ENCODE data around the gene DENND1A.

DENND1A gene

DNA sequence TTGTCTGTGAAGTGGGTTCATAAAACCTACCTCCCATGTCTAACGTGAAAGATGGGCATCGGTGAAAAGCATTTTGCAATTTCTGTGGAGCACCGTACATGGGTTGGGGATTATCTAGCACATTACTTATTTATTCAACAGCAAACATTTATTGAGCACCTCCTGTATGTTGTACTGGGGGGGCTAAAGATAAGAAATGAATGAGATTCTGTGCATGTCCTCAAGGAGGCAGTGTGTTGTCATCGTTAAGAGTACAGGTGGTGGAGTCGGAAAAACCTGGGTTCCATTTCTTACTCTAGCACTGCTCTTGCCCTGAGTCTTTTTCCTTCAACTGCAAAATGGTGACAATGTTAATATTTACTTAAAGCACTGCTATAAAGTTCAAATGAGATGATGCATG, 30.4 kb upstream of the DENND1A start:
- Histone ChIP-seq H3K4me2 (ENCODE audit: low read length) (no peak overlapping the region), H3K36me3 (ENCODE audit: insufficient read depth, low read length) (no peaks in the 10 kb centered on the region)

DNA sequence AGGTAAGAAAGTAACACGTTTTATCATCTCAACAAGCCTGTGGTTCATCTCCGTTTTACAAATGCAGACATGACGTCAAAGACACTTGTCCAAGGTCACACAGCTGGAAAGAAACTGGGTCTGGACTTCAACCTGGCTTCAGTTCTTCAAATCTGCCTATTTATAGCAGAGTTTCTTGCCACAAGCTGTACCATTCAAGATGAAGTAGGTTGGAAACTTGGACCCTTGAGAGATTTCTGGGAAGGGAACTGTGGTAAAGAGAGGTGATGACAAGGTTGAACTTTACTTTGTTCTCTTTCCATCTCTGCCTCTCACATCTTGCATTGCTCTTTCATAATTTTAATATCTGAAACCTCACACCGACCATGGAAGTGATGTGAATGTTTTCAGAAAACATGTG, 29.9 kb upstream of the DENND1A start:
- no peaks in the 10 kb centered on the region for H3K4me1 ChIP-seq (ENCODE audit: control insufficient read depth, insufficient read depth, low read length)
- no peaks in the 10 kb centered on the region for H3K36me3 ChIP-seq (ENCODE audit: insufficient read depth, low read length)
- H3K4me2 ChIP-seq (ENCODE audit: low read length) = no peak overlapping the region
- peaks cover 47% of the 10 kb centered on the region for H3K27me3 ChIP-seq (ENCODE audit: control insufficient read depth, insufficient read depth, low read length)
- H3K9me3 ChIP-seq (replicated peaks; ENCODE audit: low read length) = no peaks in the 10 kb centered on the region
- H3K9ac ChIP-seq (ENCODE audit: low read depth, low read length) = no peak overlapping the region
- H3K4me3 ChIP-seq (ENCODE audit: low read length) = no peak overlapping the region

More for the DNA sequence above, 30.4 kb upstream of the DENND1A start:
- H3K27me3 ChIP-seq (ENCODE audit: control insufficient read depth, insufficient read depth, low read length) = peaks cover 52% of the 10 kb centered on the region
- H3K4me3 ChIP-seq (ENCODE audit: low read length) = no peak overlapping the region
- no peak overlapping the region for H3K9ac ChIP-seq (ENCODE audit: low read depth, low read length)
- H3K4me1 ChIP-seq (ENCODE audit: control insufficient read depth, insufficient read depth, low read length) = no peaks in the 10 kb centered on the region
- no peaks in the 10 kb centered on the region for H3K9me3 ChIP-seq (replicated peaks; ENCODE audit: low read length)

DNA sequence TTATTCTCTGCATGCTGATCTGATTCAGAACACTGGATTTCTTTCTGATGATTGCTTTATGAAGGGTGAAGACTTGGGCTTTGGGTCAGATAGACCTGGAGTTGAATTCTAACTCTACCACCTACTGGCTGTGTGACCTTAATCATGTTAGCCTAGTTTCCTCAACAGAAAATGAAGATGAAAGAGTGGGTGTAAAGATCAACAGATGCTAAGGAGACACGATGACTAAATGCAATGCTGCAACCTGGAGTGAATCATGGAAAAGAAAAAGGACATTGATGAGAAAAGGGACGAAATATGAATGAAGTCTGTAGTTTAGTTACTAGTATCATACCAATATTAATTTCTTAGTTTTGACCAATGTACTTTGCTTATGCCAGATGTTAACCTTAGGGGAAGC, 27.8 kb upstream of the DENND1A start:
- H3K36me3 ChIP-seq (ENCODE audit: insufficient read depth, low read length) = no peaks in the 10 kb centered on the region
- no peaks in the 10 kb centered on the region for H3K4me1 ChIP-seq (ENCODE audit: control insufficient read depth, insufficient read depth, low read length)
- H3K4me3 ChIP-seq (ENCODE audit: low read length) = no peak overlapping the region
- H3K9me3 ChIP-seq (replicated peaks; ENCODE audit: low read length) = no peaks in the 10 kb centered on the region
- no peak overlapping the region for H3K4me2 ChIP-seq (ENCODE audit: low read length)
- peaks cover 49% of the 10 kb centered on the region for H3K27me3 ChIP-seq (ENCODE audit: control insufficient read depth, insufficient read depth, low read length)
- H3K9ac ChIP-seq (ENCODE audit: low read depth, low read length) = no peak overlapping the region

DNA sequence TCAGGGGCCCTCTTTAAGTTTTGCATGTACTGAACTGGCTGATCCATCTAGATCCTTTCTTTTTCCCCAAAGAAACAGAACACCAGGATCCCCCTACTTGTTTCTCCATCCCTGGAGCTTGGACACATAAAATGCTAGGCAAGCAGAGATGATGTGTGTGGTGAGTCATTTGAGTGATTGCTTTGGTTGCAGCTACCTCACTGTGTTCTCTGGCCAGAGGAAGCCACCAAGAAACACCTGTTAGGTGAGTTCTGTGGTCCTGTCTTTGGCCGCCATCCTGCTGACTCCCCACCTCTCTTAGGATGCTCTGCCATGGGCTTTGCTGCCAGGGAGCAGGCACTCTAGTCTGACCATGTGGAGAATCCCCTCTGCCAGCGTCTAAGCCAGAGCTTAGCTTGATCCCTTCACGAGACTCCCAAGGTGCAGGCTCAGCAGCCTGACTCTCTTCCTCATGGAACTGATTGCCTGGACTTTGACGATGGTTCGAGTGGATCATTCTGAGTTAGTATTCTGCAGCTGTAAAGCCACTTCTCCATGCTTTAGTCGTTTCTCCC, 27.3 kb upstream of the DENND1A start:
- H3K9me3 ChIP-seq (replicated peaks; ENCODE audit: low read length) = no peaks in the 10 kb centered on the region
- H3K4me1 ChIP-seq (ENCODE audit: control insufficient read depth, insufficient read depth, low read length) = no peaks in the 10 kb centered on the region
- H3K4me2 ChIP-seq (ENCODE audit: low read length) = no peak overlapping the region
- no peaks in the 10 kb centered on the region for H3K36me3 ChIP-seq (ENCODE audit: insufficient read depth, low read length)
- H3K27me3 ChIP-seq (ENCODE audit: control insufficient read depth, insufficient read depth, low read length) = peaks cover 51% of the 10 kb centered on the region
- H3K4me3 ChIP-seq (ENCODE audit: low read length) = no peak overlapping the region
- no peak overlapping the region for H3K9ac ChIP-seq (ENCODE audit: low read depth, low read length)

DNA sequence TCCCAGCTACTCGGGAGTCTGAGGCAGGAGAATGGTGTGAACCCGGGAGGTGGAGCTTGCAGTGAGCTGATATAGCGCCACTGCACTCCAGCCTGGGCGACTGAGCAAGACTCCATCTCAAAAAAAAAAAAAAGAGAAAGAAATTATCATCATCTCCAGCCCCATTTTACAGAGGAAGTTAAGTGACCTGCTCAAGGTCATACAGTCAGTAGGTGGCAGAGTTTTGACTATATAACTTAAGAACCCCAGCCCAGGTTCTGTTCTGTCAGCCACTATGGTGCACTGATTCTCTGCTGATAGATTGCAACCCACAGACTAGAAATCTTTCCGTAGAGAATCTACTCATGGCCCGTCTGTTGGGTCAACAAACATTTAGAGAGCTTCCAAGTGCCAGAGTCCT, 25.7 kb upstream of the DENND1A start:
- Histone ChIP-seq H3K4me2 (ENCODE audit: low read length) (no peak overlapping the region), H3K4me1 (ENCODE audit: control insufficient read depth, insufficient read depth, low read length) (no peaks in the 10 kb centered on the region), H3K4me3 (ENCODE audit: low read length) (no peak overlapping the region), H3K9me3 (replicated peaks; ENCODE audit: low read length) (no peaks in the 10 kb centered on the region), H3K27me3 (ENCODE audit: control insufficient read depth, insufficient read depth, low read length) (peaks cover 50% of the 10 kb centered on the region), H3K9ac (ENCODE audit: low read depth, low read length) (no peak overlapping the region), H3K36me3 (ENCODE audit: insufficient read depth, low read length) (no peaks in the 10 kb centered on the region)

DNA sequence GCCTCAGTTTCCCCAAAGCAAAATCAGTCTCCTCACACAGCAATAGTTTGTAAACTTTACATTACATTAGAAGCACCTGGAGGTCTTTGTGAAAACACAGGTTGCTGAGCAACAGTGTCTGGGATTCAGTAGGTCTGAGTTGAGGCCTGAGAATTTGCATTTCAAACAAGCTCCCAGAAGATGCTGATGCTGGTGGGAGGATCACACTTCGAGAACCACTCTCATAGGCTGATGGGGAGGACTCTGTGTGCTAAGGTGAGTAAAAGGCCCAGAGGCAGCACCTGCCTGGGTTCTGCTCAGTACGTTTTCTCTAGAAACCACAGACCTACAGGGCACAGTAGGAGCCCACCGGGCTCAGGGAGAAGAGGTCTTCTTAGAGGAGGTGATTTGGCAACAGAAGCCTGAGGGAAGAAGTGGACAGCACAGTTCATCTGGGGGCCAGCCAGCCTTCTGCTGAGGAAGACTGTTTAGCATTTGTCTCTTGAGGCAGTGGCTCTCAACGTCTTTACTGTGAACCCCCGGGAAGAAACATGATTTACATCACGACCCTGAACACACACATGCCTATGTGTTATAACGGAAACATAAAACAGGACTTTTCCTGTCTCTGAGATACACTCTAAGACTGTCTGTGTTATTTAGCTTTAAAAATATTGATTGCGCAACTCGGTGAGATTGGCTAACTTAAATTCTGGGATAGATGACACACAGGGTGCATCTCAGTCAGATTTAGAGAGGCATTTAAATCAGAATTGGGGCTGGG, 24.8 kb upstream of the DENND1A start:
- Histone ChIP-seq H3K9me3 (replicated peaks; ENCODE audit: low read length) (no peaks in the 10 kb centered on the region), H3K9ac (ENCODE audit: low read depth, low read length) (no peak overlapping the region), H3K36me3 (ENCODE audit: insufficient read depth, low read length) (no peaks in the 10 kb centered on the region), H3K4me1 (ENCODE audit: control insufficient read depth, insufficient read depth, low read length) (no peaks in the 10 kb centered on the region), H3K27me3 (ENCODE audit: control insufficient read depth, insufficient read depth, low read length) (peaks cover 46% of the 10 kb centered on the region), H3K4me2 (ENCODE audit: low read length) (no peak overlapping the region), H3K4me3 (ENCODE audit: low read length) (no peak overlapping the region)

DNA sequence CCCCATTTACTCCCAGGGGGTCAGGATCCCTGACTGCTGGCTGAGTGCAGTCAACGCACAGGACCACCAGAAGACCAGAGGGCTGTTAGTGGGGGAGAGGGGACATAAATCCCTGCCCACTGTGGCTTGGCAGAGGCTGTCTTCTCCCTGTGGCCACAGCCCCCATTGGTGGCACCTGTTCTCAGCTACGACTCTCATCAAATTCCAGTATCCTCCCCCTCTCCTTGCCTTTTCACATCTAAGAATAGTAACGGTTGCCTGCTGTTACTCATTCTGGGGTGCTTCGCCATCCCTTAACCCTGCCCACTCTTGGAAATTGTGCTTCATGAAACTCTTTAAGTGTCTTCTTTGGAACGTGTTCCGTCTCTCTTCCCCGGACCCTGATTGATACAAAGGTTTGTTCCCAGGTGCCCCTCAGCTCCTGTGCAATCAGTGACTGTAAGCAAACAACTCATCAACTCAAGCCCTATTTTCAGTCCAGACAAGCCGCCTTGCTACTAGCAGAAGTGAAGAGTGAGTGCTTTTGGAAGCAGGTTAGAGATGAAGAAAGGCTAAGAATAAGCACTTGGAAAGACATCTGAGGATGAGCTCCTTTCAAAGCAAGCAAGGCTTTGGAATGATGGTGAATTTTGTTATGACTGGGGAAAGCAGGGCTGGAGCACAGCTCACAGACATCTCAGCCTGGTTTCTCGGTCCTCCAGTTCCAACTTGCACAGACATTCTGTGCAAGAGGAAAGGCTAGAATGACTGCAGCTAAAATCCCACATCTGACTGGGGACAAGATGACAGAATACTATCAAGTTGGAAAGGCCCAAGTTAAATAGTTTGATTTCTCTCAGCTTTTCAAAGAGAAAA, 22.9 kb upstream of the DENND1A start:
- Histone ChIP-seq H3K4me2 (ENCODE audit: low read length) (no peak overlapping the region), H3K9ac (ENCODE audit: low read depth, low read length) (no peak overlapping the region), H3K4me1 (ENCODE audit: control insufficient read depth, insufficient read depth, low read length) (no peaks in the 10 kb centered on the region), H3K36me3 (ENCODE audit: insufficient read depth, low read length) (no peaks in the 10 kb centered on the region), H3K9me3 (replicated peaks; ENCODE audit: low read length) (no peaks in the 10 kb centered on the region), H3K4me3 (ENCODE audit: low read length) (no peak overlapping the region), H3K27me3 (ENCODE audit: control insufficient read depth, insufficient read depth, low read length) (peaks cover 30% of the 10 kb centered on the region)

DNA sequence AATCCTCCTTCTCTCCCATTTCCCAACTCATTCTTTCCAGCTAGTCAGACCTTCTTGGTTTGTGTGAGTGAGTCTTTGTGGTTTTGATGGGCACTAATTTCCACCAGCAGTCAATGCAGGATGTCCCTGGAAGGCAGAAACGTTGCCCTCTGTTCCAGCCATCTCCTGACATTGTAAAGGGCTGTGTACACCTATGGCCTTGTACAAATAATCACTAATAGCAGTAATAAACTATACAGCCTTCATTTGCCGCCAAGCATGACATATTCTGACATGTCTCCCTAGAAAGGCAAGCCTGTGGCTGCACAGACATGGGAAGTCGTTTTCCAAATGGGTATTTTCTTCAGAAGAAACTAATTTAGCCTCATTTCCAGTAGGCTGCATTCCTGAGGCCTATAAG, 18.4 kb upstream of the DENND1A start:
- Histone ChIP-seq H3K4me3 (ENCODE audit: low read length) (no peak overlapping the region), H3K9ac (ENCODE audit: low read depth, low read length) (no peak overlapping the region), H3K4me1 (ENCODE audit: control insufficient read depth, insufficient read depth, low read length) (no peaks in the 10 kb centered on the region), H3K4me2 (ENCODE audit: low read length) (no peak overlapping the region), H3K9me3 (replicated peaks; ENCODE audit: low read length) (no peaks in the 10 kb centered on the region), H3K36me3 (ENCODE audit: insufficient read depth, low read length) (no peaks in the 10 kb centered on the region), H3K27me3 (ENCODE audit: control insufficient read depth, insufficient read depth, low read length) (peaks cover 29% of the 10 kb centered on the region)

DNA sequence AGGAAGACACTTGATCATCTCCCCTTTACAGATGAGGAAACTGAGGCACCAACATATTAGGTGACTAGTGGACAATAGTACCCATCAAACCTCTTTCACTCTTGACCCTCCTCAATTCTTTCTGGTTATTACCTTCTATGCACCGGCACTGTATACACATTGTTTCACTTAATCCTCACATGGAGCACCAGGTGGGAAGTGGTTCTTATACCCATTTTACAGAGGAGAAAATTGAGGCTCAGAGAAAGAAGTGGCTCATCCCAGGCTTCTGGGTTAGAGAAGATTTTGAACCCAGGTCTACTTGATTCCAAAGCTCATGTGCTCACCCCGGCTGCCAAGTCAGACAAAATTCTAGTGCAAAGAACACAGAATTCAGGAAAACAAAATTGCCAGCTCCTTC, 17.4 kb upstream of the DENND1A start:
- no peaks in the 10 kb centered on the region for H3K36me3 ChIP-seq (ENCODE audit: insufficient read depth, low read length)
- H3K4me3 ChIP-seq (ENCODE audit: low read length) = no peak overlapping the region
- H3K9me3 ChIP-seq (replicated peaks; ENCODE audit: low read length) = no peaks in the 10 kb centered on the region
- no peak overlapping the region for H3K4me2 ChIP-seq (ENCODE audit: low read length)
- no peaks in the 10 kb centered on the region for H3K4me1 ChIP-seq (ENCODE audit: control insufficient read depth, insufficient read depth, low read length)
- no peak overlapping the region for H3K9ac ChIP-seq (ENCODE audit: low read depth, low read length)
- peaks cover 22% of the 10 kb centered on the region for H3K27me3 ChIP-seq (ENCODE audit: control insufficient read depth, insufficient read depth, low read length)

DNA sequence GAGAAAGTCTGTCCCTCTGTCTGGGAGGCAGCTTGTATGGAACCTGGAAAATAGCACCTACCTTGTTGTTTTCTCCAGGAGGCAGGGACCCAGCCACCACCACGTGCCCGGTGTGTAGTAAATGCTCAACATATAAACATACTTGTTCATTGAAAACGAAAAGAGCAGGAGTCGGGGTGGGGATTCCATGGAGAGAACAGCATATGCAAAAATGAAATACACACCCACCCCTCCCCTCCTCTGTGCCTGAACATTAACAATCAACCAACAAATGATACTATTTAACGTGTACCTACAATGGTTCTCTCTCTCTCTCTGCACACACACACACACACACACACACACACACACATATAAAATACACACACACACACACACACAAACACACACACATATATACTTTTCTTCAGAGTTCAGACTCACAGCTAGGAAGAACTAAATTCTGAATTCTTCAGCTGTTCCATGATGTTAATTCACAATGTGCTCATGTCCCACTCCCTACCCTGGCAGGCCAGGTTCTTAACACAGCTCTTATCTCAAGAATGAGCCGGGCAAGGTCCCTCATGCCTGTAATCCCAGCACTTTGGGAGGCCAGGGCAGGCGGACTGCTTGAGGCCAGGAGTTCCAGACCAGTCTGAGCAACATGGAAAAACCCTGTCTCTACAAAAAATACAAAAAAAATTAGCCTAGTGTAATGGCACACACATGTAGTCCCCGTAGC, 16.3 kb upstream of the DENND1A start:
- Histone ChIP-seq H3K27me3 (ENCODE audit: control insufficient read depth, insufficient read depth, low read length) (peaks cover 22% of the 10 kb centered on the region), H3K9ac (ENCODE audit: low read depth, low read length) (no peak overlapping the region), H3K4me2 (ENCODE audit: low read length) (no peak overlapping the region), H3K4me1 (ENCODE audit: control insufficient read depth, insufficient read depth, low read length) (no peaks in the 10 kb centered on the region), H3K36me3 (ENCODE audit: insufficient read depth, low read length) (no peaks in the 10 kb centered on the region), H3K9me3 (replicated peaks; ENCODE audit: low read length) (no peaks in the 10 kb centered on the region), H3K4me3 (ENCODE audit: low read length) (no peak overlapping the region)

DNA sequence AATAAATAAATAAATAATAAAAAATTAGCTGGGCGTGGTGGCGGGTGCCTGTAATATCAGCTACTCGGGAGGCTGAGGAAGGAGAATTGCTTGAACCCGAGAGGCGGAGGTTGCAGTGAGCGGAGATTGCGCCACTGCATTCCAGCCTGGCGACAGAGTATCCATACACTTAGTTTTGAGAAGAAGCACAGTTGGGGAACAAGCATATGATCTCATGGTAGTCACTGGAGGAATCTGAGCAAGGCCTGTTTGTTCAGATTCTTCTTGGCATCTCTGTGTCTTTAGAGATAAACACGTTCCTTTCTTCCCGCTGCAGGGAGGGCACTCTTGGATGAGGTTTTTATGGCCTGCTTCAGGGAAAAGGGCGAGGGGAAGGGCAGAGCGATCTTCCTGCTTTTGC, 15.6 kb upstream of the DENND1A start:
- Histone ChIP-seq H3K4me1 (ENCODE audit: control insufficient read depth, insufficient read depth, low read length) (no peaks in the 10 kb centered on the region), H3K9ac (ENCODE audit: low read depth, low read length) (no peak overlapping the region), H3K36me3 (ENCODE audit: insufficient read depth, low read length) (no peaks in the 10 kb centered on the region), H3K27me3 (ENCODE audit: control insufficient read depth, insufficient read depth, low read length) (peaks cover 22% of the 10 kb centered on the region), H3K9me3 (replicated peaks; ENCODE audit: low read length) (no peaks in the 10 kb centered on the region), H3K4me2 (ENCODE audit: low read length) (no peak overlapping the region), H3K4me3 (ENCODE audit: low read length) (no peak overlapping the region)

Data from skeletal muscle satellite cell (primary cell).